Lower lobe of right lung (tissue), 2 donors: ENCODE results near the gene TTC23. TPM values are rescaled to one million over a fixed set of nuclear protein-coding genes. Genes with fewer than 3 reads are reported as not detected.

ENCODE experiments used
- ATAC-seq, 2 donors: fragments of 200-7000 bp; cut with Tn5 transposase; one replicate each; pipeline ENCODE4 v1.9.1; 2020 to 2022; ENCODE audit warnings: mild to moderate bottlenecking in 2 of 2, moderate library complexity in 2 of 2
- DNase-seq: peaks from one replicate; pipeline ENCODE4 v3.0.0-alpha.2; 2020
- H3K27ac ChIP-seq: fragments of 200-600 bp; one replicate; pipeline ENCODE4 v1.8.0; 2022
- H3K27me3 ChIP-seq: fragments of 200-600 bp; one replicate; pipeline ENCODE4 v1.8.0; 2022; ENCODE audit warnings: low read depth
- H3K36me3 ChIP-seq: fragments of 200-600 bp; one replicate; pipeline ENCODE4 v1.8.0; 2022; ENCODE audit warnings: mild to moderate bottlenecking
- H3K4me1 ChIP-seq: fragments of 200-600 bp; one replicate; pipeline ENCODE4 v1.8.0; 2022
- H3K4me3 ChIP-seq: fragments of 200-600 bp; one replicate; pipeline ENCODE4 v1.8.0; 2022; ENCODE audit warnings: mild to moderate bottlenecking
- H3K9me3 ChIP-seq: fragments of 200-600 bp; one replicate; pipeline ENCODE4 v1.8.0; 2022
- CTCF ChIP-seq: fragments of 200-600 bp; IDR thresholded peaks from one replicate; pipeline ENCODE4 v1.8.0; 2022; ENCODE audit warnings: antibody characterized with exemption, mild to moderate bottlenecking
- intact Hi-C: fragments of 100-400 bp; cut with DNase I; formaldehyde crosslinking; loops from one replicate; pipeline ENCODE4 v1.11.0; 2022
- long read RNA-seq: library from polyadenylated mRNA; unstranded; transcript quantifications from one replicate; pipeline ENCODE4 v2.0.0, GENCODE V29; 2021
- total RNA-seq: library from RNA; stranded (reverse); fragmentation: NEBNext Ultra II Directional; extraction: Animal tissue kit (Norgen Biotek cat#: 25700); gene quantifications from one replicate; pipeline ENCODE4 v1.2.1, GENCODE V29; 2021
- donor health status: DM: no; HTN: yes; CAD: no; lungs with severe emphysema.

The TTC23 gene
- 16.4 TPM for total RNA-seq
- long read RNA-seq, partial matches to known transcripts = 0 of 10 reads
- long read RNA-seq, other reads (novel, unspliced or antisense) = 10 of 10 reads

- intact Hi-C loops = no loop called here
- no peak for DNase-seq
- Histone ChIP-seq H3K27ac (peak within 1 kb of the TSS; percentile 87), H3K4me3 (peak within 1 kb of the TSS; percentile 82), H3K27me3 (no peaks in the 10 kb centered on the region), H3K9me3 (no peaks in the 10 kb centered on the region), H3K4me1 (peaks cover 22% of the 10 kb centered on the region), H3K36me3 (no peaks in the 10 kb centered on the region)
- TF ChIP-seq CTCF = no peak
- peak; percentile 8 to 53 for ATAC-seq
These were observed at the start of gene TTC23 for GRCh38 chr15:99249270-99249841. TTC23 (minus strand) TSS chr15:99249581; CDS start chr15:99228712, 20,869 bp downstream.

GRCh38 chr15:99296386-99296785, 47.0 kb upstream of the TTC23 start:
- DNase-seq (no peak), ATAC-seq (no peak)
- no peaks in the 10 kb centered on the region for H3K36me3 ChIP-seq
- peaks cover 6% of the 10 kb centered on the region for H3K4me1 ChIP-seq
- H3K9me3 ChIP-seq = no peaks in the 10 kb centered on the region
- TF ChIP-seq CTCF = no peak
- no peak overlapping the region for H3K4me3 ChIP-seq
- intact Hi-C loops = no loop called here
- no peak overlapping the region for H3K27ac ChIP-seq
- H3K27me3 ChIP-seq = no peaks in the 10 kb centered on the region

- Histone ChIP-seq H3K9me3 (no peaks in the 10 kb centered on the region), H3K4me3 (no peak overlapping the region), H3K27ac (no peak overlapping the region), H3K27me3 (no peaks in the 10 kb centered on the region), H3K4me1 (peaks cover 6% of the 10 kb centered on the region), H3K36me3 (no peaks in the 10 kb centered on the region)
- ATAC-seq (no peak), DNase-seq (no peak)
- intact Hi-C loops = no loop called here
- no peak for TF ChIP-seq CTCF
These were observed 46.5 kb upstream of the TTC23 start for GRCh38 chr15:99295840-99296239.

- Histone ChIP-seq H3K36me3 (peaks cover 5% of the 10 kb centered on the region), H3K9me3 (no peaks in the 10 kb centered on the region), H3K27me3 (no peaks in the 10 kb centered on the region), H3K27ac (no peak overlapping the region), H3K4me1 (peaks cover 6% of the 10 kb centered on the region), H3K4me3 (no peak overlapping the region)
- no peak for ATAC-seq
- DNase-seq = no peak
- intact Hi-C loops = no loop called here
- no peak for TF ChIP-seq CTCF
These were observed 42.3 kb upstream of the TTC23 start for GRCh38 chr15:99291643-99292042.

- no peak for TF ChIP-seq CTCF
- Histone ChIP-seq H3K36me3 (no peaks in the 10 kb centered on the region), H3K9me3 (no peaks in the 10 kb centered on the region), H3K4me1 (no peaks in the 10 kb centered on the region), H3K27ac (no peak overlapping the region), H3K4me3 (no peak overlapping the region), H3K27me3 (no peaks in the 10 kb centered on the region)
- no peak for ATAC-seq
- intact Hi-C loops = no loop called here
- DNase-seq = no peak
These were observed 34.3 kb upstream of the TTC23 start for GRCh38 chr15:99283717-99284116.
